ENCODE data around the gene LIMS3.
"Not testable (repeated sequence)": the region's sequence is repeated elsewhere in the genome, so short reads cannot be mapped to it uniquely, and the experiment has no call there.

GRCh38 chr2:109966107-109966736 is 67.7 kb downstream of the LIMS3 start:
- TF ChIP-seq CTCF, POLR2A (IDR thresholded peaks at IDR 0.05): not testable (repeated sequence)

Measured in Peyer's patch (tissue), 4 donors.